Loucy (cell line): ENCODE data around the gene PHACTR3.

Experiments used
- H2AFZ ChIP-seq: fragments of 200-600 bp; sonication (generic); 2 replicates; pipeline ENCODE4 v1.6.0; 2016; ENCODE audit warnings: antibody characterized with exemption, mild to moderate bottlenecking, low read length, moderate library complexity
- H3F3A ChIP-seq: fragments of 200-600 bp; 2 replicates; pipeline ENCODE4 v1.6.0; 2016; ENCODE audit warnings: antibody characterized with exemption, low read depth, mild to moderate bottlenecking
- H3K27me3 ChIP-seq: fragments of 200-600 bp; sonication (generic); 2 replicates; pipeline ENCODE4 v1.6.1; 2014; ENCODE audit warnings: low read length, mild to moderate bottlenecking; ENCODE audit not compliant: insufficient read depth, poor library complexity, severe bottlenecking
- H3K36me3 ChIP-seq: fragments of 200-600 bp; sonication (generic); 2 replicates; pipeline ENCODE4 v1.6.1; 2016; ENCODE audit warnings: low read length; ENCODE audit not compliant: insufficient read depth
- H3K4me1 ChIP-seq: fragments of 200-600 bp; sonication (generic); 2 replicates; pipeline ENCODE4 v1.5.1; 2014; ENCODE audit warnings: low read length, mild to moderate bottlenecking; ENCODE audit not compliant: insufficient read depth, poor library complexity, severe bottlenecking
- H3K4me2 ChIP-seq: fragments of 200-600 bp; sonication (generic); 2 replicates; pipeline ENCODE4 v1.6.0; 2014; ENCODE audit warnings: antibody characterized with exemption, low read length, low read depth, mild to moderate bottlenecking; ENCODE audit not compliant: poor library complexity, severe bottlenecking
- H3K4me3 ChIP-seq: fragments of 200-600 bp; sonication (generic); 2 replicates; pipeline ENCODE4 v1.5.1; 2014; ENCODE audit warnings: low read length, mild to moderate bottlenecking, mixed read lengths; ENCODE audit not compliant: poor library complexity, severe bottlenecking
- H3K79me2 ChIP-seq: fragments of 200-600 bp; sonication (generic); 2 replicates; pipeline ENCODE4 v1.6.1; 2014; ENCODE audit warnings: low read length; ENCODE audit not compliant: insufficient read depth
- H3K9ac ChIP-seq: fragments of 200-600 bp; sonication (generic); 2 replicates; pipeline ENCODE4 v1.6.0; 2014; ENCODE audit warnings: mild to moderate bottlenecking, low read depth, low read length, moderate library complexity; ENCODE audit not compliant: poor library complexity, severe bottlenecking
- H3K9me2 ChIP-seq: fragments of 200-600 bp; sonication (generic); replicated peaks from 2 replicates; pipeline ENCODE4 v1.6.1; 2016; ENCODE audit warnings: low read depth, low read length, mixed read lengths
- H3K9me3 ChIP-seq: fragments of 200-600 bp; sonication (generic); 2 replicates; pipeline ENCODE4 v1.6.1; 2014; ENCODE audit warnings: mild to moderate bottlenecking, antibody characterized with exemption, low read length, low read depth; ENCODE audit not compliant: insufficient read depth
- H4K20me1 ChIP-seq: fragments of 200-600 bp; sonication (generic); 2 replicates; pipeline ENCODE4 v1.6.0; 2014; ENCODE audit warnings: antibody characterized with exemption, low read length, mild to moderate bottlenecking; ENCODE audit not compliant: insufficient read depth, poor library complexity, severe bottlenecking
- EZH2phosphoT487 ChIP-seq: fragments of 200-600 bp; IDR thresholded peaks from 2 replicates; pipeline ENCODE4 v1.6.1; 2018; ENCODE audit warnings: antibody characterized with exemption, mild to moderate bottlenecking, moderate library complexity, borderline replicate concordance
- TF ChIP-seq, protein P1 (sequence below): fragments of 200-600 bp; sonication (generic); conservative IDR thresholded peaks from 2 replicates; pipeline ENCODE4 v1.5.1; 2014; ENCODE audit warnings: mild to moderate bottlenecking, antibody characterized with exemption, low read length

Gene PHACTR3

DNA sequence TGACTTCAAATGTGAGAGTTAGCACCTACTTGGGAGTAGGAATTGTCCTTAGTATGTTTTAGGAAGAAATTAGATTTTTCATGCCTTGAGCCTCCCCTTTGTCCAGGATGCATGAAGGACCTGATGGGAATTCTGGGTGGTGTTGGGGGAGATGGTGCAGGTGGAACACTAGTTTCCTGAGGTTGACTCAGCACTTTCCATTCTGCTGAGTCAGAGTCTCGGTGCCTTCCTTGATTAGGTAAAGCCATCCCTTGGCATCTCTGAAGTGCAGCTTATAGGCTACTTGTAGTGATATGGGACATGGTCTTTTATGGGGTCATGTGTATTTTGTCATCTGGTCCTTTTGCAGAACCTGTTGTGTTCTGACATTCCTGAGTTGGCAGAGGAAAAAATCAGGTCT, 105.3 kb downstream of the PHACTR3 start:
- H2AFZ ChIP-seq, result no peak overlapping the region
- no peak overlapping the region for H3K4me2 ChIP-seq
- H3K9me2 ChIP-seq, result no peaks in the 10 kb centered on the region
- H3K9me3 ChIP-seq, result no peaks in the 10 kb centered on the region
- H3K36me3 ChIP-seq, result no peaks in the 10 kb centered on the region
- H3K4me1 ChIP-seq, result peaks cover 8% of the 10 kb centered on the region
- H3K27me3 ChIP-seq, result no peaks in the 10 kb centered on the region
- no peak for TF ChIP-seq EZH2phosphoT487
- TF ChIP-seq, protein P1, sequence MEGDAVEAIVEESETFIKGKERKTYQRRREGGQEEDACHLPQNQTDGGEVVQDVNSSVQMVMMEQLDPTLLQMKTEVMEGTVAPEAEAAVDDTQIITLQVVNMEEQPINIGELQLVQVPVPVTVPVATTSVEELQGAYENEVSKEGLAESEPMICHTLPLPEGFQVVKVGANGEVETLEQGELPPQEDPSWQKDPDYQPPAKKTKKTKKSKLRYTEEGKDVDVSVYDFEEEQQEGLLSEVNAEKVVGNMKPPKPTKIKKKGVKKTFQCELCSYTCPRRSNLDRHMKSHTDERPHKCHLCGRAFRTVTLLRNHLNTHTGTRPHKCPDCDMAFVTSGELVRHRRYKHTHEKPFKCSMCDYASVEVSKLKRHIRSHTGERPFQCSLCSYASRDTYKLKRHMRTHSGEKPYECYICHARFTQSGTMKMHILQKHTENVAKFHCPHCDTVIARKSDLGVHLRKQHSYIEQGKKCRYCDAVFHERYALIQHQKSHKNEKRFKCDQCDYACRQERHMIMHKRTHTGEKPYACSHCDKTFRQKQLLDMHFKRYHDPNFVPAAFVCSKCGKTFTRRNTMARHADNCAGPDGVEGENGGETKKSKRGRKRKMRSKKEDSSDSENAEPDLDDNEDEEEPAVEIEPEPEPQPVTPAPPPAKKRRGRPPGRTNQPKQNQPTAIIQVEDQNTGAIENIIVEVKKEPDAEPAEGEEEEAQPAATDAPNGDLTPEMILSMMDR, result no peak
- H4K20me1 ChIP-seq, result peaks cover 18% of the 10 kb centered on the region
- no peak overlapping the region for H3K9ac ChIP-seq
- no peak overlapping the region for H3K4me3 ChIP-seq
- H3K79me2 ChIP-seq, result peaks cover 71% of the 10 kb centered on the region
- no peaks in the 10 kb centered on the region for H3F3A ChIP-seq

DNA sequence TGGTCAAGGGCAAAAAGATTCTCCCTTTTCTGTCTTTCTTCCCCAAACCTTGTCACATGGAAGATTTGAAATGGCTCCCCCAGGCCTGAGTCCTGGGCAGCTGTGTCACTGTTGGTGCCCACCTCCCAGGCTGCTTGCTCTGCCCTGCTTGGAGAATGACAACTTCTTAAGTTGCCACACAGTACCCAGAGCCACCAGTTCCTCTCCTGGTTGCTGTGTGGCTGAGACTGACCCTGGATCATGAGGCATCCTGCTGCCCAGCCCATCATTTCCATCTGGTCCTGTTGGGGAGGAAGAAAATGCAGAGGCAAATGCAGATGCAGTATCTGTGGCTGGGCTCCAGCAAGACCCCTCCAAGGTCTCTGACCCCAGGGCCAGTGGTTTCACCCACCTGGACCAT, 113.7 kb downstream of the PHACTR3 start:
- Histone ChIP-seq H3K9me2 (no peaks in the 10 kb centered on the region), H3K9me3 (no peaks in the 10 kb centered on the region), H3K36me3 (no peaks in the 10 kb centered on the region), H3K79me2 (peaks cover 86% of the 10 kb centered on the region), H3K9ac (no peak overlapping the region), H3F3A (peaks cover 3% of the 10 kb centered on the region; the same call in 1 of the 2 replicates), H3K4me1 (peaks cover 30% of the 10 kb centered on the region), H2AFZ (no peak overlapping the region), H4K20me1 (peaks cover 5% of the 10 kb centered on the region), H3K4me2 (no peak overlapping the region), H3K27me3 (no peaks in the 10 kb centered on the region), H3K4me3 (no peak overlapping the region)
- TF ChIP-seq, protein P1, result no peak
- TF ChIP-seq EZH2phosphoT487, result no peak

GRCh38 chr20:59718751-59719150, 114.4 kb downstream of the PHACTR3 start:
- H3K4me1 ChIP-seq, result peaks cover 37% of the 10 kb centered on the region
- no peak overlapping the region for H3K4me3 ChIP-seq
- peaks cover 3% of the 10 kb centered on the region; the same call in 1 of the 2 replicates for H3F3A ChIP-seq
- no peak overlapping the region for H3K9ac ChIP-seq
- no peaks in the 10 kb centered on the region for H3K9me3 ChIP-seq
- H3K79me2 ChIP-seq, result peaks cover 83% of the 10 kb centered on the region
- no peak overlapping the region for H2AFZ ChIP-seq
- no peaks in the 10 kb centered on the region for H3K36me3 ChIP-seq
- no peak for TF ChIP-seq EZH2phosphoT487
- TF ChIP-seq, protein P1, result no peak
- no peak overlapping the region for H3K4me2 ChIP-seq
- no peaks in the 10 kb centered on the region for H3K27me3 ChIP-seq
- H4K20me1 ChIP-seq, result peaks cover 8% of the 10 kb centered on the region
- no peaks in the 10 kb centered on the region for H3K9me2 ChIP-seq
